HG02623 (cell line): ENCODE data around the gene SLC51B.
A peak's percentile ranks its signal among the peaks of the same experiment; 100 is the strongest.
"Not testable (repeated sequence)": the region's sequence is repeated elsewhere in the genome, so short reads cannot be mapped to it uniquely, and the experiment has no call there.

ENCODE experiments used
- ATAC-seq: cut with Tn5 transposase; IDR thresholded peaks from one replicate; pipeline ENCODE4 v1.9.1; 2021; ENCODE audit warnings: moderate library complexity; ENCODE audit not compliant: unreplicated experiment

Gene SLC51B

DNA sequence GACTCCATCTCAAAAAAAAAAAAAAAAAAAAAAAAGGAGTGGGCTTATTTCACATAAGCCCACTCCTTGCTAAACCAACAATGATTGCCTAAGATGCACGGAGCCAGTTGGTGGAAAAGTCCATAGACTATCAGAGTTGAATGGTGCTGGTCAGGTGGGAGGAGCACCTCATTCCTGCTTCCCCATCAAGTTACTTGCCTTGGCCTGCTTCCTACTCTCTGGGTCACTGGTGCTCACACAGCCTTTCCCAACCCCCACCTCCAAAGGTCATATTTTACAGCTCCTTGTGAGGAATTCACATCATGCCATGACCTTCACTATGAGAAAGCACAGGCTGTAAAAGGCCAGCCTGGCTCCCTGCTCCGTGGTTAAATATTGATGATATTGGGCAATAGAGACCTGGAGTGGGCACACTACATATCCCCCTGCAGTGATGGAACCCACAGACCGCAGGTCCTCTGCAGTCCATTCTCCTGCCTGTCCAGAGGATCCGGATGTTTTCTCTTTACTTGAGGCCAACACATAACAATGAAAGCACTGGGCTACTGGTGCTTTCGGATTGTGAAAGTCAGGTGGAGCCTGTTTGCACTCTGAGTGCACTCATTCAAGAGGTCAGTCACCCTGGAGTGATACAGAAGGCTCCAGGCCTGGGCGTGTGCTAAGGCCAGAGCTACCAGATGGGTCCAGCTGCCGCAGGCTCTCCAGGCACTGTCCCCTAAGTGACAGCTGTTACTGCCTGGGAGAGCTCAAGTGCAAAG is at the start of gene SLC51B:
Gene SLC51B (plus strand): TSS at position 664 of the 758 bp plus-strand sequence. CDS start 4,618 bp downstream, outside the sequence.
- ATAC-seq: no peak

DNA sequence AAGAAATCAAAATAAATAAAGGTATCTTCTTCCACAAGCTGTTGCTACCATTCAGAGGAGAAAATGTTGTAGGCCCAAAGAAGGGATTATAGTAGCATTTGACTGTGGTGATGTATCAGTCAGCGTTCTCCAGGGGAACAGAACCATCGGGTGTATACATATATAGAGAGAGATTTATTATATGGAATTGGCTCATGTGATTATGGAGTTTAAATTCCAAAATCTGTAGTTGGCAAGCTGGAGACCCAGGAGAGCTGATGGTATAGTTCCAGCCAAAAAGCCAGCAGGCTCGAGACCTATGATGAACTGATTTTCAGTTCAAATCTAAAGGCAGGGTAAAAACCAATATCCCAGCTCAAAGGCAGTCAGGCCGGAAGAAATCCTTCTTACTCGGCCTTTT is 48.1 kb upstream of the SLC51B start:
- ATAC-seq: no peak

DNA sequence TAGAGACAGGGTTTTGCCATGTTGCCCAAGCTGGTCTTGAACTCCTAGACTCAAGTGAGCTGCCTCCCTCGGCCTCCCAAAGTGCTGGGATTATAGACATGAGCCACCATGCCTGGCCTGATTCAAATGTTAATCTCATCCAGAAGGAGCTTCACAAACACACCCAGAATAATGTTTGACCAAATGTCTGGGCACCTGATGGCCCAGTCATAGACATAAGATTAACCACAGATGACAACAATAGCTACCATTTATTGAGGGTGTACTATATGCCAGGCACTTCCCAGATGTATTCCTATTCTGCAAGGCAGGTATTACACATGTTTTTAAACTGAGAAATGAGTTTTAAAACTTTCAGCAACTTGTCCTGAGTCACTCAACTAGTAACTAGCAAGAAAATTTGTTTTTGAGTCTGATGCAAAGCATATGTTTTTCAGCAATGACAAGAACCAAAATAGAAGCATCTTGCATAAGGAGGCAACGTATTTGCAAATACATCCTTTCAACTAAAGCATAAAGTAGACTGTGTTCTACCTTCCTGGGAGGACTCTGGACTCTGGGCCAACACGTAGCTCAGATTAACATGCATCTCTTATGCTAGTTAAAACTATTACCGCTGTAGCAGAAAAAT is 47.3 kb upstream of the SLC51B start:
- ATAC-seq: no peak

DNA sequence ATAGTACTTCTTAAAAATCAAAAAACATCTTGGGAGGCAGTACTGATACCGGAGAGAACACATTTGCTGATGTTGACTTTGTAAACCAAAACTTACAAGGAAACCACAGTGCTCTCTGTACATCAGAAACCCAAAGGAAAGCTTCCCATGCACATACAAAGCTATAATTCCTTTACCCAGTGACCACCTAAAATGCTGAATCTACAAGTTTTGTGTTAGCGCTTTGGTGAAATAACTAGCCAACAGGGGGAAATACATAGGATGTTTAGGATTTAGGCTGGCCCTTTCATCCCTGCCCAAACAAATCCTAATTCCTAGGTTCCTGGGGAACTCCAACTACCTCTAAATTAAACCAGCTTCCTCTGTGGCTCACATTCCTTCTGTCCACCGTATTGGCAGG is 40.2 kb upstream of the SLC51B start:
- no peak for ATAC-seq

DNA sequence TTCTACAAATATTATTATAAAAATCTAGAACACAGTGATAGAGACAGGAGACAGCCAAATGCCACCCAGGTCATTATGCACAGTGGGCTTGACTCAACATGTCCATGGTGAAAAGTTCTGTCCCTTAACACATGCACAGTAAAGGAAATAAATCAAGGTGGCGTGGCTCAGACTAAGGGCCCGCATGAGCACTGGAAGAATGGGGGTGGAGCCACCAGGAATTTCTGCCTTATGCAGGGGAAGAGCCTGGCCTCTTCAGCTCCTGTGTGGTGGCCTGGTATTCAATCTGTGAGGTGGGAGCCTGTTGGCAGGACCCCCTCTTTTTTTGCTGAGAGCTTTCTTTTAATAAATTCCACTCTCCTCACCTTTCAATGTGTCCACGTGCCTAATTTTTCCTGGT is 38.3 kb upstream of the SLC51B start:
- no peak for ATAC-seq

DNA sequence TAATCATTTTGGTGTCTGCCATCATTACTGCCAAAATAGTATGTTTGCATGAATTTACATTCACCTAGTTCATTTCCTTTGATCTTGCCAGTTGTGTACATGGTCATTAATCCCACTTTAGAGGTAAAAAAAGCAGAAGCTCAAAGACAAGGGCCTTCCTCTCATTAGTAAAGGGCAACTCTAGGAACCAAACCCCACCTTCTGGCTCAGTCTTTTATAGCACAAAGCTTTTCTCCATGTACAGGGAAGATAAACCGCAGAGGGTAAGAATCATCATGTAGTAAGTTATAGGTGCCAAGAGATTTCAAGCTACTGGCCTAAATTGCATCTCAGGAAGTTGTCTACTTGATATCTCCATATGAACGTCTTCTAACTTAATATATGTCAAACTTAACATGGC is 36.2 kb upstream of the SLC51B start:
- no peak for ATAC-seq

DNA sequence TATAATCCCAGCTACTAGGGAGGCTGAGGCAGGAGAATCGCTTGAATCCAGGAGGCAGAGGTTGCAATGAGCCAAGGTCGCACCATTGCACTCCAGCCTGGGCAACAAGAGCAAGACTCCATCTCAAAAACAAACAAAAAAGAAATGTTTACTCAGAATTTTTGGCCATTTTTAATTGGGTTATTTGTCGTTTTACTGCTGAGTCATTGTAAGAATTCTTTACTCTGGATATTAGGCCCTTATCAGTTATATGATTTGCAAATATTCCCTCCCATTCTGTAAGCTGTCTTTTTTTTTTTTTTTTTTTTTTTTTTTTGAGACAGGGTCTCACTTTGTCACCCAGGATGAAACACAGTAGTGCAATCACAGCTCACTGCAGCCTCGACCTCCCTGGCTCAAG is 34.0 kb upstream of the SLC51B start:
- not testable (repeated sequence) for ATAC-seq

DNA sequence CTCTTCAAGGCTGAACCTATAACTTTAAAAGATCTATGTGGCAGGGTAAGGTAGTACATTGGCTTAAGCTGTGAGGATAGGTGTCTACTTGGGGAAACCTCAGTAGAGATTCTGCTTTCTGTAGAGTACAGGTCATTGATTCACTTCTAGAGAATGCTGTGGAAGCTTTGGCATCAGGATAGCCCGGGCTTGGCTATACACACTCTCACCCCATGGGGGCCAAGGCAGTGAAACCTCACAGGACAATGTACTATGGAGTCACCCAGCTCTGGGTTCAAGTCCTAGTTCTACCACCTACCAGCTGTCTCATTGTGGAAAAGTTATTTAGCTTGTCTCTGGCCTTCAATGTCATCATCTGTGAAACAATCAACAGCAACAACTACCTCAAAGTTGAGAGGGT is 24.8 kb upstream of the SLC51B start:
- no peak for ATAC-seq

DNA sequence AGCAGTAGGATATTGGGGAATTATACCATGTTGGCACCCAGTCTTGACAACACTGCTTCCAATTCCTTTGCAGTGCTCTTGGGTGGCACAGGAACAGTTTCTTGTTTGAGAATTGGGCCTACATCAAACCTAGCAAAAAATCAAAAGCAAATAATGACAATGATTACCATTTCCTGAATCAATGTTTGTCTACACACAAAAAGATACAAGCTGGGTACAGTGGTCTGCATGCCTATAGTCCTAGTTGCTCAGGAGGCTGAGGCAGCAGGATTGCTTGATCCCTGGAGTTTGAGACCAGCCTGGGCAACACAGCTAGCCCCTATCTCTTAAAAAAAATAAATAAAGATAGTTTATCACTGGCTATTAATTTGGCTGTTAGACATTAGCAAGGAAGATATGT is 23.7 kb upstream of the SLC51B start:
- no peak for ATAC-seq

DNA sequence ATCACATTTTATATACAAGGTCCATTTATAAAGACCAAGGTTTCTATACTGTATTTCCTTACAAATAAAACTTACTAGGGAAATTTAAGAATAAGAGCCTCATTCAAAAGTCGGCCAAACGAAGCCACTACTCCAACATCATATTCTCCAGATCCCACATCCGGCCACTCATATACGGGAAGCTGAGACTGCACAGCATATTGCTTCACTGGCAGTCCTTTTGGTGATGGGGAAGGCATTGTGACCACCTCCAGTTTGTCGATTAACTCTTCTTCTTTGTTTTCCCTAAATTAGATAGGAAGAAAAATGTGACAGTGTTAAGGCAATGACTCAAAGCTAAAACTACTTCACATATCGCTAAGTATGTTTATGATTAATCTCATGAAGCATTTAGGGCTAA is 18.4 kb upstream of the SLC51B start:
- ATAC-seq: no peak

DNA sequence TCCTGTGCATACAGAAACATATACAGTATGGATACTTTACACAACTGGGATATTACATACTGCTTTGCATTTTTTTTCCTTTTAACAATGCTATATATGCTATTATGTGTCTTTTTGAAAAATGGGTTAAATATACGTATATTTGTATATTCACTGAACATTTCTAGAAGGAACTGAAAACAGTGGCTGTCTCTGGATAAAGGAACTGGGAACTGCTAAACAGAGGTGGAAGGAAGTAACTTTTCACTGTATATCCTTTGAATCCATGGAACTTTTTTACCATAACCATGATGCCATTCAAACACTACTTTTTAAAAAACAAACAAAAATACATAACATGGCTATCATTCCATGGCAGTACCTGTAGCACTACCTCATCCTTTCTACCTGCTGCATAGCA is 17.6 kb upstream of the SLC51B start:
- ATAC-seq: no peak

DNA sequence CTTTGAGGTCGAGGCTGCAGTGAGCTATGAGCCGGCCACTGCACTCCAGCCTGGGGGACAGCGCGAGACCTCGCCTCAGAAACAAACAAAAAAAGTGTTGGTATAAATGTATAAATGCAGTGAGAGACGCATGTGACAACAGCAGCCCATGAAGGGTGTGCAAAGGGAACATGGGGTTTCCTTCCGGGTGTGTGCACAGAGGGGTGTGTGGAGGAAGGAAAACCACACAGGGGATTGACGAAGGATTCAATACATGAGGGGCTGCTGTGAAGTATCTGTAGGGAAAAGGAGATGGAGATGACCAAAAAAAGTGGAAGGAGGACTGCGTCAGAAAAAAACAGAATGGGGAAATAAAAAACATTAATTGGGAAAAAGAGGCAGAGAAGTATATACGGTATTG is 16.8 kb upstream of the SLC51B start:
- no peak for ATAC-seq

DNA sequence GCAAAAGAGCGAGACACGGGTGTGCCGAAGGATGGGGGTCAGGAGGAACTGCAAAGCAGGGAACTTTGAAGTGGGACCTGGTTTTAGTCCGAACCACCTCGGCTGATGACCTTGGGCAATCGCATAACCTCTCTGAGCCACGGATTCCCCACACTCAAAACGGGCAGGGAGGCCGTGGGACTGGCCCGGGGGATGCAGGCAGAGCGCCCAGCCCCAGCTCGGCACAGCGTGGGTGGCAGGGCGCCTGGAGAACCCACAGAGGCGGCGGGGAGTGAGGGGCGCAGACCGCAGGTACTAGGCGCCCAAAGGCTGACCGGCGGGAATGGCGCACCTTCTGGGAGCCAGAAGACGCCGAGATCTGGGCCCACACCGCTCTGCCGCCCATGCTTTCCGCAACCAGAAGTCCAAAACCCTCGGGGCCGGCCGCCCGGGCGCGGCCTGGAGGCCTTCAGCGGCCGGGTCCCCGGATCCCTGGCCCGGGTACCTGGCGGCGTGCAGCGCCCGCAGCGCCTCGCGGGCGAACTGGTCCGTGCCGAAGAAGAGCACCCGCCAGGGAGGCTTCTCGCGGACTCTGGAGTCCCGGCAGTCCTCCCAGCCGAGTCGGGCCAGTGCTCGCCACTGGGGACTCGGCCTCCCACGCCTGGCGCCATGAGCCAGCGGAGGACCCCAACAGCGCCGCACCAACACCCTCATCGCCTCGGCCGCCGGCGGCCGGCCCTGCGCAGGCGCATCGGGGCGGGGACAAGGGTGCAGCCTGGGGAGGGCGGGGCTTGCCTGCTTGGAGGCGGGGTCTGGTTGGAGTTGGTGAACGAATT is 16.1 kb upstream of the SLC51B start, which contains the start of gene MTFMT:
Gene MTFMT (minus strand): TSS at position 719 of the 815 bp plus-strand sequence. CDS start 26 bp downstream, at position 693.
- peak; percentile 82 for ATAC-seq

DNA sequence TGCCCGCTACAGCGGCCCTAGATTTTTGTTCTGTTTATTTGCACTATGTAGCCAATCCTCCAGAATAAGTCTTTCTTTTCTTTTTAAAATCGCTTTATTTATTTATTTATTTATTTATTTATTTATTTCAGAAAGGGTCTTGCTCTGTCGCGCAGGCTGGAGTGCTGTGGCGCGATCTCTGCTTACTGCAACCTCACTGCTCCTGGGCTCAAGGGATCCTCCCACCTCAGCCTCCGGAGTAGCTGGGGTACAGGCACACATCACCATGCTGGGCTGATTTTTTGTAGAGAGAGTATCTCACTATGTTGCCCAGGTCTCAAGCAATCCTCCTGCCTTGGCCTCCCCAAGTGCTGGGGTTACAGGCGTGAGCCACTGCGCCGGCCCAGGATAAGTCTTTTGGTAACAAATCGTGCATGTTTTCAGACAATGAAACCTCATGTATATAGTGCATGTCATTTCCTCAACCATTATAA is 15.4 kb upstream of the SLC51B start:
- ATAC-seq: no peak

DNA sequence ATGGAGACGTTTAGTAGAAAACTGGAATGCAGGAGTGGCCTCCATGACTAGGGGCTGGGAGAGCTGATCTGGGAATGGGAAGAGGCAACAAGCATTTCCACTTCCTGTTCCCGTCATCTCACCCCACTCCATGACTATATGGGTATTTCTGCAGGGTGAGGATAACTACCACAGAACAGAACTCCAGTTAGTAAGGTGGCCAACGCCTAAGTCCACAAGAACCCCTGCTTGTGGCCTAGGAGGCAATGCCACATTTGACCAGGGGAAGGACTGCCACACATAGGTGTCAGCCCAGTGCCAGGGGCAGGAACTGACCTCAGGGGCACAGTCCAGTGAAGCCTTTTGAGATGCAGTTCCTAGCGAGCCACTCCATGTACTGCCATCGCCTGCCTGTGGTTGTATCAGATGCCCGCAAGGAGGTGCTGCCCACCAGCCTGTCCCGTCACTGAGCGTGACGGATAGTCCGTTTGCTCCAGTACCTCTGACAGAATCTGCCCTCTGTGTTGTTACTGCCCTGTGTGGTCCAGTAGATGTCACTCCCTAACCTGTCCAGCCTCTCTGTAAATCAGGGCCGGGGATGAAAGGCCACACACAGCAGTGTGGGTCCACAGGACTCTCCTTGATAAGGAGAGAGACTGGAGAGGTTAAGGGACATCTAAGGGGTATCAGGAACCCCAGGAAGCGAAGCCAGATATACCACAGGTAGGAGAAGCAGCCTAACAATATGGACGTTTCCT is 12.2 kb upstream of the SLC51B start:
- no peak for ATAC-seq

DNA sequence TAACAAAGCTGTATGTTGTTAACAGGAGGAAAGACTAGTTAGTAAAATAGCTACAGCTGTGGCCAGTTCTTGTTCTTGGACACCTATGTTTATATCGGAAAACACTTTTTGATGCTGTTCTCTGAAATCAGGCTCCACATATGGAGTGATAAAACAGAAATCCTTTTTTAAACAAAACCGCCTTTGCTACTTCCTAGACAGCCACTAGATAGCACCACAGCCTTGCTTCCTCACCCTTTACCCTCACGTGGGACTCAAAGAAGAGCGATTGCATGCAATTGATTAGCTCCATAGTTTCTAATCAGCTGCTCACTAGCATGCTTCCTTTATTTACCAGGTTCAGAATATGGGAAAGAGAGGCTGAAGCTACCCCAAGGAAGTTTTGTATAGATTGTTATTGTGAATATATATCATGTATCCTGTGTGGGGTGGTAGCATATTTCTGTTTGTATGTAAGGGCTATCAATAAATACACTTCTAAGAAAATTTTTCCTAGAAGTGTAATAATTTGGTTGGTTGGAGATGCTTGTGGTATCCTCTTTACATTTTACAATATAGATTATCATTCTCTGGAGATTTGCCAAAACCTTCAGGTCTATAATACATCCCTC is 11.4 kb upstream of the SLC51B start:
- no peak for ATAC-seq

DNA sequence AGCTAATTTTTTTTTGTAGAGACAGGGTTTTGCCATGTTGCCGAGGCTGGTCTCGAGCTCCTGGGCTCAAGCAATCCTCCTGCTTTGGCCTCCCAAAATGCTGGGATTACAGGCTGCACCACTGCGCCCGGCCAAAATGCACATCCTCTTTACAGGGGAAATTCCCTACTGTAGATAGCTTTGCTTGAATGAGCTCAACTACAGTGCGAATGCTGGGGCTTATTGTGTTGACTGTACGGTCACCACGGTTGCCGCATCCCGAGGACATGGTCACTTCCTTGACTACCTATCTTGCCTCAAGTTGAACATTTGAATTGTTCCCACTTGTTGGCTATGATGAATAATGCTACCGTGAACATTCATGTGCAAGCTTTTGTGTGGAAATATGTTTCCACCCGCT is 10.5 kb upstream of the SLC51B start:
- no peak for ATAC-seq

DNA sequence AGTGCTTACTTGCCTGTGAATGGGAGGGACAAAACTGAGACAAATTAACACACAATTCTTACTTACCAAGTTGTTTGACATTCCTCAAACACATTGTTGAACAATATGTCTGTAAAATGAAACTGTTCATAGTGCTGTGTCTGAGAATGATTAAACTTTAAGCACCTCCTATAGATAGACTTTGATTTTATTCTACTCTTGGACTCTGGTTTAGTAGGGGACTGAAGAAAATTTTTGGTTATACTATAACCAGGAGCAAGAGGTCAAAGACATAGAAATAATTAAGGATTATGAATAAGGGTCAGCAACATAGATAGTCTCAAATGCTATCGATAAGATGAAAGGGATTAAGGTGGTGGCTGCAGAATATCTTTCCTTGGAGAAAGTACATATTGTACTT is 7.9 kb upstream of the SLC51B start:
- ATAC-seq: no peak

DNA sequence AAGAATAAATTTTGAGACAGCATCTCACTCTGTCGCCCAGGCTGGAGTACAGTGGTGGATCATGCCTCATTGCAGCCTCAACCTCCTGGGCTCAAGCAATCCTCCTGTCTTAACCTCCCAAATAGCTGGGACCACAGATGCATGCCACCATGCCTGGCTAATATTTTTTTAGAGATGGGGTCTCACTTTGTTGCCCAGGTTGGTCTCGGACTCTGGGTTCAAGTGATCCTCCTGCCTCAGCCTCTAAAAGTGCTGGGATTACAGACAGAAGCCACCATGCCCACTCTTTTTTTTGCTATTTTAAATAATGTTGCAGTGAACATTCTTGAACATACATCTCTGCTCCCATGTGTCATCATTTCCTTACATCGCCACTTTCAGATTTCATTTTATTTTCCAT is 6.8 kb upstream of the SLC51B start:
- ATAC-seq: no peak

DNA sequence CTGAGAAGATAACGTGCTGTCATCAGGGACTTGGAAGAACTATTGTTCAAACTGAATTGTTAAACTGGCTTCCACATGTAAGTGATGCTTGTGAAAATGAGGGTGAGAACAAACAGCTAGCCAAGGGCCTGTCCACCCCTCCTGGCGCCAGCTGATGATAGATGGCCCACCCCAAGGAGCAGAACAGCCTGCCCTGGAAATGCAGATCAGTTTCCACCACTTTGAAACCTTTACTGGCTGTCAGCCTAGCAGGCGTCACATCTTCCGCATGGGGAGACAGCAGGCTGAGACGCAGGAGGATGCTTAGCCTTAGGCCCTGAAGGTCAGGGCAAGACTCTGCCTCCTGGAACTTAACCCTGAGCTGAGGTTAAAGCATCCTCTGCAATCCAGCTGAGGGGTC is 6.4 kb upstream of the SLC51B start:
- no peak for ATAC-seq

DNA sequence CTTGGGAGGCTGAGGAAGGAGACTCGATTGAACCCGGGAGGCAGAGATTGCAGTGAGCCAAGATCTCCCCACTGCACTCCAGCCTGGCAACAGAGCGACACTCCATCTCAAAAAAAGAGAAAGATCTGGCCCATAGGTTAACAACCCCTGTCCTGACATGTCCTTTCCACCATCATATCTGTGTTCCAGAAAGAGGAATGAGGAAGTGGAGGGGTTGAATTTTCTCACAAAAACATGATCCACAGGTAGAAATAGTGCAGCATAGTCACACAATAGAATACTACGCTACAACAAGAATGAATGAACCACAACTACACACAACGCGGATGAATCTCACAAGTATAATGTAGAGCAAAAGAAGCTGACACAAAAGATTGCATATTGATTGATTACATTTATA is 4.7 kb upstream of the SLC51B start:
- ATAC-seq: no peak
